ENCODE measurements around the gene SNX14.

DNA sequence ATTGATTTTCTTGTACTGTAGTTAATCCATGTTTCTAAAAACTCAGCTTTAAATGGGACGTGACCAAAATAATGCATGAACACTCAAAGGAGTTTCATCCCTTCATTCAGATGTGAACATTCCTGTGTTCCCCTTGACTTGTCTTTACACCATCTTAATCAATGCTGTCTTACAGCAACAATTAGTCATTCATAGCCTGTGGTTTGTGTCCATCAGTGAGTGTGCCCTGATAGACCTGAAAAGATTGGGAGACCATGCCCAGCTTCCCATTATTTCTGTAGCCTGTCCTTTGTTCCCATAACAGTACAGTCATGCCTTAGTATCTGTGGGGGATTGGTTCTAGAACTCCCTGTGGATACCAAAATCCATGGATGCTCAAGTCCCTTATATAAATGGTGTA is 119.9 kb downstream of the SNX14 start:
- TF ChIP-seq, protein P1, sequence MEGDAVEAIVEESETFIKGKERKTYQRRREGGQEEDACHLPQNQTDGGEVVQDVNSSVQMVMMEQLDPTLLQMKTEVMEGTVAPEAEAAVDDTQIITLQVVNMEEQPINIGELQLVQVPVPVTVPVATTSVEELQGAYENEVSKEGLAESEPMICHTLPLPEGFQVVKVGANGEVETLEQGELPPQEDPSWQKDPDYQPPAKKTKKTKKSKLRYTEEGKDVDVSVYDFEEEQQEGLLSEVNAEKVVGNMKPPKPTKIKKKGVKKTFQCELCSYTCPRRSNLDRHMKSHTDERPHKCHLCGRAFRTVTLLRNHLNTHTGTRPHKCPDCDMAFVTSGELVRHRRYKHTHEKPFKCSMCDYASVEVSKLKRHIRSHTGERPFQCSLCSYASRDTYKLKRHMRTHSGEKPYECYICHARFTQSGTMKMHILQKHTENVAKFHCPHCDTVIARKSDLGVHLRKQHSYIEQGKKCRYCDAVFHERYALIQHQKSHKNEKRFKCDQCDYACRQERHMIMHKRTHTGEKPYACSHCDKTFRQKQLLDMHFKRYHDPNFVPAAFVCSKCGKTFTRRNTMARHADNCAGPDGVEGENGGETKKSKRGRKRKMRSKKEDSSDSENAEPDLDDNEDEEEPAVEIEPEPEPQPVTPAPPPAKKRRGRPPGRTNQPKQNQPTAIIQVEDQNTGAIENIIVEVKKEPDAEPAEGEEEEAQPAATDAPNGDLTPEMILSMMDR (IDR thresholded peaks at IDR 0.05; ENCODE audit: extremely low read depth in 1 of 2, insufficient read depth in 1 of 2, low read depth in 1 of 2, low read length in 2 of 2), result no peak
- TF ChIP-seq POLR2A (IDR thresholded peaks at IDR 0.05; ENCODE audit: low read depth, low read length), result no peak

Data from endothelial cell of umbilical vein (primary cell).